Upper lobe of left lung (tissue), 4 donors: Measurements from ENCODE around the gene PPP2R2D.
A peak's percentile ranks its signal among the peaks of the same experiment; 100 is the strongest.

ENCODE experiments used
- POLR2AphosphoS5 ChIP-seq, 2 donors: sonication (generic); formaldehyde crosslinking; IDR thresholded peaks; one replicate each; pipeline ENCODE4 v1.5.1; 2017; ENCODE audit warnings: antibody characterized with exemption in 2 of 2
- TF ChIP-seq, protein P1 (sequence below), 6 experiments: fragments of 450-650 bp in 4 of 6; fragments of 200-600 bp in 2 of 6; sonication (generic) in 2 of 6; IDR thresholded peaks; one replicate each; pipeline ENCODE4 v1.5.1; 2016 to 2019; ENCODE audit warnings: antibody characterized with exemption in 6 of 6

DNA sequence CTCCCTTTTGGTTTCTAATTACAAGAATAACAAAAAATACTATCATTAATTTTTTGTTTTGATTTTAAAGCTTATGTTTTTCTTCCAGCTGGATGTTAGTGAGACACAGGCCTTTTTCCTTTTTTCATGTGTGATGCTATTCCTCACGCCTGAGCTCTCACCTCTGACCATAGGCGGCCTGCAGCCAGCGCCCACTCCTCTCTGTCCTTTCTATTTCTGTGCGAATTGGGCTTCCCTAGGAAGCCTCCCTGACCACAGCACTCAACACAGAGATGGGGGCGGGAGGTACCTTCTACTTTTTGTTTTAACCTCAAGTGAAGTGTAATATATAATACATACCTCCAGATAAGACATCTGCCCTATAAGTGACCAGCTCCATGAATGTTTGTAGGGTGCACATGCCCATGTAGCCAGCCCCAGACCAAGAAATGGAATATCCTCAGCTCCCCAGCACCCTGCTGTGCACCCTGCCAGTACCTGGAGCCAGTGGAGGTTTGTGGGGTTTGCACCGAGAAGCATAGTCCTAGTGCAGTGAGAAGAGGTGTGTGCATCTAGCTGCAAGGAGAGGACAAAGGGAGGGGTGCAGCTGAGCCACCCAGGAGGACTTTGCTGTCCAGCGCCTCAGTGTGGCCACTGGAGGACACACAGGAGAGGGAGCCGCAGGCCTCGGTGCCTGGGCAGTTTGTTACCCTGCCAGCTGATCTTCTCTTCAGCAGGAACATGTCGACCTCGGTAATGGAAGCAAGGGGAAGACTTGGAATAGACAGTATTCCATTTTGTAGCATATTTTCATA lies 42.4 kb downstream of the PPP2R2D start:
- no peak for TF ChIP-seq POLR2AphosphoS5 (IDR thresholded peaks at IDR 0.05)
- TF ChIP-seq, protein P1, sequence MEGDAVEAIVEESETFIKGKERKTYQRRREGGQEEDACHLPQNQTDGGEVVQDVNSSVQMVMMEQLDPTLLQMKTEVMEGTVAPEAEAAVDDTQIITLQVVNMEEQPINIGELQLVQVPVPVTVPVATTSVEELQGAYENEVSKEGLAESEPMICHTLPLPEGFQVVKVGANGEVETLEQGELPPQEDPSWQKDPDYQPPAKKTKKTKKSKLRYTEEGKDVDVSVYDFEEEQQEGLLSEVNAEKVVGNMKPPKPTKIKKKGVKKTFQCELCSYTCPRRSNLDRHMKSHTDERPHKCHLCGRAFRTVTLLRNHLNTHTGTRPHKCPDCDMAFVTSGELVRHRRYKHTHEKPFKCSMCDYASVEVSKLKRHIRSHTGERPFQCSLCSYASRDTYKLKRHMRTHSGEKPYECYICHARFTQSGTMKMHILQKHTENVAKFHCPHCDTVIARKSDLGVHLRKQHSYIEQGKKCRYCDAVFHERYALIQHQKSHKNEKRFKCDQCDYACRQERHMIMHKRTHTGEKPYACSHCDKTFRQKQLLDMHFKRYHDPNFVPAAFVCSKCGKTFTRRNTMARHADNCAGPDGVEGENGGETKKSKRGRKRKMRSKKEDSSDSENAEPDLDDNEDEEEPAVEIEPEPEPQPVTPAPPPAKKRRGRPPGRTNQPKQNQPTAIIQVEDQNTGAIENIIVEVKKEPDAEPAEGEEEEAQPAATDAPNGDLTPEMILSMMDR (IDR thresholded peaks at IDR 0.05), result peak in 3 of 6 experiments; percentile 19 to 34 (median 26)
